HepG2 (cell line): ENCODE measurements around the gene GATAD2B.

Experiments
- ASH2L ChIP-seq: fragments of 300-600, 200-600 bp; sonication (generic); IDR thresholded peaks from 2 replicates; pipeline ENCODE4 v1.7.0; 2017; ENCODE audit warnings: low read depth, mild to moderate bottlenecking, moderate library complexity, mixed read lengths, low read length; ENCODE audit not compliant: insufficient read length
- KLF9 ChIP-seq: IDR thresholded peaks from 2 replicates; pipeline ENCODE4 v1.6.1; 2016; ENCODE audit warnings: low read depth
- POLR2AphosphoS5 ChIP-seq: IDR thresholded peaks from 2 replicates; pipeline ENCODE4 v1.6.1; 2012; ENCODE audit warnings: low read depth, low read length
- SP2 ChIP-seq: sonication (generic); formaldehyde crosslinking; IDR thresholded peaks from 2 replicates; pipeline ENCODE4 v1.5.1; 2020; ENCODE audit warnings: mild to moderate bottlenecking, missing genetic modification reagents
- TF ChIP-seq, protein P1 (sequence below): sonication (generic); formaldehyde crosslinking; IDR thresholded peaks from 2 replicates; pipeline ENCODE4 v1.5.0; 2020; ENCODE audit warnings: missing genetic modification reagents
- TF ChIP-seq, protein P2 (sequence below): IDR thresholded peaks from 2 replicates; pipeline ENCODE4 v1.6.1; 2016; ENCODE audit warnings: low read depth
- TF ChIP-seq, protein P3 (sequence below): sonication (generic); formaldehyde crosslinking; IDR thresholded peaks from 2 replicates; pipeline ENCODE4 v1.5.0; 2020; ENCODE audit warnings: mild to moderate bottlenecking, missing genetic modification reagents, moderate library complexity
- TF ChIP-seq, protein P4 (sequence below): sonication (generic); IDR thresholded peaks from 2 replicates; pipeline ENCODE4 v1.6.1; 2016; ENCODE audit warnings: low read depth, borderline replicate concordance

DNA sequence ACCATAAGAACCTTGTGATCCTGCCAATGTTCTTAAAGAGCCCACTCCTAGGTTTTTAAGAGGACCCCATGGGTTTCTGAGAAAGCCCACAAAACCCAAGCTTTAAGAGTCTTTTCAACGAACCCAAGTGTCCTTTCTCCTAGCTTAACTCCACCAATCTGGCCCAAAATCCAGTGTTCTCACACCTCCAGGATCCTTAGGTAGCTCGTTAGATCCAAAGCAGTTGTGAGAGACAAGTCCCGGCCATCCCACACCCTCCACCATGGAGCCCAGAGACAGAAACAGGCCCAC is 22.0 kb upstream of the GATAD2B start:
- TF ChIP-seq, protein P1, sequence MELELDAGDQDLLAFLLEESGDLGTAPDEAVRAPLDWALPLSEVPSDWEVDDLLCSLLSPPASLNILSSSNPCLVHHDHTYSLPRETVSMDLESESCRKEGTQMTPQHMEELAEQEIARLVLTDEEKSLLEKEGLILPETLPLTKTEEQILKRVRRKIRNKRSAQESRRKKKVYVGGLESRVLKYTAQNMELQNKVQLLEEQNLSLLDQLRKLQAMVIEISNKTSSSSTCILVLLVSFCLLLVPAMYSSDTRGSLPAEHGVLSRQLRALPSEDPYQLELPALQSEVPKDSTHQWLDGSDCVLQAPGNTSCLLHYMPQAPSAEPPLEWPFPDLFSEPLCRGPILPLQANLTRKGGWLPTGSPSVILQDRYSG (CRISPR knock-in tag), result no peak
- TF ChIP-seq, protein P2, sequence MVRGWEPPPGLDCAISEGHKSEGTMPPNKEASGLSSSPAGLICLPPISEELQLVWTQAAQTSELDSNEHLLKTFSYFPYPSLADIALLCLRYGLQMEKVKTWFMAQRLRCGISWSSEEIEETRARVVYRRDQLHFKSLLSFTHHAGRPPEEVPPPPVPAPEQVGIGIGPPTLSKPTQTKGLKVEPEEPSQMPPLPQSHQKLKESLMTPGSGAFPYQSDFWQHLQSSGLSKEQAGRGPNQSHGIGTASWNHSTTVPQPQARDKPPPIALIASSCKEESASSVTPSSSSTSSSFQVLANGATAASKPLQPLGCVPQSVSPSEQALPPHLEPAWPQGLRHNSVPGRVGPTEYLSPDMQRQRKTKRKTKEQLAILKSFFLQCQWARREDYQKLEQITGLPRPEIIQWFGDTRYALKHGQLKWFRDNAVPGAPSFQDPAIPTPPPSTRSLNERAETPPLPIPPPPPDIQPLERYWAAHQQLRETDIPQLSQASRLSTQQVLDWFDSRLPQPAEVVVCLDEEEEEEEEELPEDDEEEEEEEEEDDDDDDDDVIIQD (CRISPR knock-in tag), result no peak
- TF ChIP-seq, protein P3, sequence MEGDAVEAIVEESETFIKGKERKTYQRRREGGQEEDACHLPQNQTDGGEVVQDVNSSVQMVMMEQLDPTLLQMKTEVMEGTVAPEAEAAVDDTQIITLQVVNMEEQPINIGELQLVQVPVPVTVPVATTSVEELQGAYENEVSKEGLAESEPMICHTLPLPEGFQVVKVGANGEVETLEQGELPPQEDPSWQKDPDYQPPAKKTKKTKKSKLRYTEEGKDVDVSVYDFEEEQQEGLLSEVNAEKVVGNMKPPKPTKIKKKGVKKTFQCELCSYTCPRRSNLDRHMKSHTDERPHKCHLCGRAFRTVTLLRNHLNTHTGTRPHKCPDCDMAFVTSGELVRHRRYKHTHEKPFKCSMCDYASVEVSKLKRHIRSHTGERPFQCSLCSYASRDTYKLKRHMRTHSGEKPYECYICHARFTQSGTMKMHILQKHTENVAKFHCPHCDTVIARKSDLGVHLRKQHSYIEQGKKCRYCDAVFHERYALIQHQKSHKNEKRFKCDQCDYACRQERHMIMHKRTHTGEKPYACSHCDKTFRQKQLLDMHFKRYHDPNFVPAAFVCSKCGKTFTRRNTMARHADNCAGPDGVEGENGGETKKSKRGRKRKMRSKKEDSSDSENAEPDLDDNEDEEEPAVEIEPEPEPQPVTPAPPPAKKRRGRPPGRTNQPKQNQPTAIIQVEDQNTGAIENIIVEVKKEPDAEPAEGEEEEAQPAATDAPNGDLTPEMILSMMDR (CRISPR knock-in tag), result no peak
- no peak for TF ChIP-seq SP2 (CRISPR knock-in tag)
- TF ChIP-seq, protein P4, sequence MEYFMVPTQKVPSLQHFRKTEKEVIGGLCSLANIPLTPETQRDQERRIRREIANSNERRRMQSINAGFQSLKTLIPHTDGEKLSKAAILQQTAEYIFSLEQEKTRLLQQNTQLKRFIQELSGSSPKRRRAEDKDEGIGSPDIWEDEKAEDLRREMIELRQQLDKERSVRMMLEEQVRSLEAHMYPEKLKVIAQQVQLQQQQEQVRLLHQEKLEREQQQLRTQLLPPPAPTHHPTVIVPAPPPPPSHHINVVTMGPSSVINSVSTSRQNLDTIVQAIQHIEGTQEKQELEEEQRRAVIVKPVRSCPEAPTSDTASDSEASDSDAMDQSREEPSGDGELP, result no peak
- no peak for TF ChIP-seq KLF9 (CRISPR knock-in tag)
- no peak for TF ChIP-seq ASH2L
- no peak for TF ChIP-seq POLR2AphosphoS5
